22Rv1 (cell line): Measurements from ENCODE around the gene DNAH3.

Source experiments
- CTCF ChIP-seq: fragments of 450-650 bp; IDR thresholded peaks from 2 replicates; pipeline ENCODE4 v1.5.1; 2017; ENCODE audit warnings: mild to moderate bottlenecking
- ZFX ChIP-seq: fragments of 450-650 bp; IDR thresholded peaks from 2 replicates; pipeline ENCODE4 v1.6.1; 2017; ENCODE audit warnings: antibody characterized with exemption, borderline replicate concordance

- TF ChIP-seq CTCF (no peak), ZFX (no peak)
Observed at GRCh38 chr16:21005008-21005407, 145.6 kb downstream of the DNAH3 start.
